ENCODE data around the gene CREM.

- TF ChIP-seq, protein P1, sequence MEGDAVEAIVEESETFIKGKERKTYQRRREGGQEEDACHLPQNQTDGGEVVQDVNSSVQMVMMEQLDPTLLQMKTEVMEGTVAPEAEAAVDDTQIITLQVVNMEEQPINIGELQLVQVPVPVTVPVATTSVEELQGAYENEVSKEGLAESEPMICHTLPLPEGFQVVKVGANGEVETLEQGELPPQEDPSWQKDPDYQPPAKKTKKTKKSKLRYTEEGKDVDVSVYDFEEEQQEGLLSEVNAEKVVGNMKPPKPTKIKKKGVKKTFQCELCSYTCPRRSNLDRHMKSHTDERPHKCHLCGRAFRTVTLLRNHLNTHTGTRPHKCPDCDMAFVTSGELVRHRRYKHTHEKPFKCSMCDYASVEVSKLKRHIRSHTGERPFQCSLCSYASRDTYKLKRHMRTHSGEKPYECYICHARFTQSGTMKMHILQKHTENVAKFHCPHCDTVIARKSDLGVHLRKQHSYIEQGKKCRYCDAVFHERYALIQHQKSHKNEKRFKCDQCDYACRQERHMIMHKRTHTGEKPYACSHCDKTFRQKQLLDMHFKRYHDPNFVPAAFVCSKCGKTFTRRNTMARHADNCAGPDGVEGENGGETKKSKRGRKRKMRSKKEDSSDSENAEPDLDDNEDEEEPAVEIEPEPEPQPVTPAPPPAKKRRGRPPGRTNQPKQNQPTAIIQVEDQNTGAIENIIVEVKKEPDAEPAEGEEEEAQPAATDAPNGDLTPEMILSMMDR (IDR thresholded peaks at IDR 0.05): no peak
- no peak for TF ChIP-seq POLR2A (IDR thresholded peaks at IDR 0.05)
- no peak for TF ChIP-seq POLR2AphosphoS5 (IDR thresholded peaks at IDR 0.05)
Observed at GRCh38 chr10:35184527-35185171, 58.0 kb downstream of the CREM start.
